SKM-1 treated with dmso at 0.1 percent for 144 hours (cell line): ENCODE results near the gene HSPA4.
A peak's percentile ranks its signal among the peaks of the same experiment; 100 is the strongest.
"Not testable (repeated sequence)": the region's sequence is repeated elsewhere in the genome, so short reads cannot be mapped to it uniquely, and the experiment has no call there.

Experiments
- DNase-seq: peaks from one replicate; lab custom pipeline; 2025; ENCODE audit not compliant: unreplicated experiment; lab: John Stamatoyannopoulos, UW

Gene HSPA4

DNA sequence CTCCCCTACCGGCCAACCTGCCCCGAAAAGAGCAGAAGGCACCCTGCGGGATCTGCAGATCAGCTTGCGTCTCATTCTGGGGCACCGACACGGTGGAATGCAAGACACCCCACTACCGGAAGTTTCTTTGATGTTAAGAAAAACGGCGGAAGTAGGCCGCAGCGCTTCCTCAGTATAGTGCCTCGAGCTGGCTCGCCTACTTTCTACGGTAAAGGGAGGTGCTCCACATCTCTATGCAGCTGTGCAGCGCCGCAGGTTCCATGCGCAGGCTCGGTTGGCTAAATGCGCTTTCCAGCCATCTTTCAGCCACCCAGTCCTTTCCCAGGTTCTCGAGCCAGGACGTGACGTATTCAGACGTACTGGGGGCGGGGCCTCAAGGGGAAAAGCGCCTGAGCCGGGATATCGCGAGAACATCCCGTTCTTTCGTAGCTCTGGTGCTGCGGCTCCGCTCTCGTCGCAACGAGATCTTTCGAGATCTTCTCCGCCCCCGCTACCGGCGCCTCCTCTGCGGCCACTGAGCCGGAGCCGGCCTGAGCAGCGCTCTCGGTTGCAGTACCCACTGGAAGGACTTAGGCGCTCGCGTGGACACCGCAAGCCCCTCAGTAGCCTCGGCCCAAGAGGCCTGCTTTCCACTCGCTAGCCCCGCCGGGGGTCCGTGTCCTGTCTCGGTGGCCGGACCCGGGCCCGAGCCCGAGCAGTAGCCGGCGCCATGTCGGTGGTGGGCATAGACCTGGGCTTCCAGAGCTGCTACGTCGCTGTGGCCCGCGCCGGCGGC is at the start of gene HSPA4:
Gene HSPA4, plus strand, starts transcription at position 472 of the 775 bp plus-strand sequence. Its CDS starts 238 bp downstream, at position 710.
- DNase-seq: peak; percentile 94

DNA sequence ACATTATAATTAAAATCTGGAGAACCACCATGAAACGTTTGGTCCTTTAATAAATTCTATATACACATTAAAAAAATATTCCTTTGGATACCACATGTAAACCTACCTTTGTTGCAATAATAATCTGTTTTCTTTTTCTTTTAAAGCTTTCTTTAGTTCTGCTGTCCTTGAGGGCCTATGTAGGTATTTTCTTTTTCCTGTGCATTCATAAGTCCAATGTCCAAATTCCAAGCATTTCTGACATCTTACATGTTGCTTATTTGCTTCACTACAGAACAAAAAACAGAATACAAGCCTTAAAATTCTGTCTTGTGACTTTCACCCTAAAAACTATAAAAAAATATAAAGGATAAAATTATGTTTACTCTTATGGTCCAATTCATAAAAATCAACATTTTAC is 45.2 kb upstream of the HSPA4 start:
- no peak for DNase-seq

DNA sequence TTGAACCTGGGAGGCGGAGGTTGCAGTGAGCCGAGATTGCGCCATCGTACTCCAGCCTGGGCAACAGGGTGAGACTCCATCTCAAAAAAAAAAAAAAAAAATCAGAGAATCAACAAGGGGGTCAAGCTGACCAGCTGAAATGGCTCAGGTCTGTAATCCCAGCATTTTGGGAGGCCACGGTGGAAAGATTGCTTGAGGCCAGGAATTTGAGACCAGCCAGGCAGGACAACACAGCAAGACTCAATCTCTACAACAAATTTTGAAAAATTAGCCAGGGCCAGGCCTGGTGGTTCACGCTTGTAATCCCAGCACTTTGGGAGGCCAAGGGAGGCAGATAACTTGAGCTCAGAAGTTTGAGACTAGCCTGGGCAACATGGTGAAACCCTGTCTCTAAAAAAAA is 43.4 kb upstream of the HSPA4 start:
- not testable (repeated sequence) for DNase-seq

DNA sequence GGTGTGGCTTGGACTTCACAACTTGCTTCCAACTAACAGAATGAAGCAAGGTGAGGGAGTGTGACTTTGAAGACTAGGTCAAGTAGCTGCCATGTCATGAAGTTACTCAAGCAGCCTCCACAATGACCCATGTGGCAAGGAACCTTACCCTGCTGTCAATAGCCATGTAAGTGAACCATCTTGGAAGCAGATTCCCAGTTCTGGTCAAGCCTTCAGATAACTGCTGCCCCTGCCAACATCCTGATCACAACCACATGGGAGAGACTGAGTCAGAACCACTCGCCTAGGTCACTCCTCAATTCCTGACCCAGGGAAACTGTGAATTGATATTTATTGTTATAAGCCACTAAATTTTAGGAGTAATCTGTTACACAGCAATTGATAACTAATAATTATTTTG is 36.3 kb upstream of the HSPA4 start:
- no peak for DNase-seq

DNA sequence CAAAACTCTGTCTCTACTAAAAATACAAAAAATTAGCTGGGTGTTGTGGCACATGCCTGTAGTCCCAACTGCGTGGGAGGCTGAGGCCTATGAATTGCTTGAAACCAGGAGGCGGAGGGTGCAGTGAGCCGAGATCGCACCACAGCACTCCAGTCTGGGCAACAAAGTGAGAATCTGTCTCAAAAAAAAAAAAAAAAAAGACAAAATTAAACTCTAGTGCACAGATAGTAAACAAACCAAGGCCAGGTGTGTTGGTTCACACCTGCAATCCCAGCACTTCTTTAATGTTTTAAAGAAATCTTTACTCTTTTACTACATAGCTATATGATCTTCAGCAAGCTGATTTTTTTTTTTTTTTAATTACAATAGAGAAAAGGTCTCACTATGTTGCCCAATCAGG is 33.8 kb upstream of the HSPA4 start:
- no peak for DNase-seq

DNA sequence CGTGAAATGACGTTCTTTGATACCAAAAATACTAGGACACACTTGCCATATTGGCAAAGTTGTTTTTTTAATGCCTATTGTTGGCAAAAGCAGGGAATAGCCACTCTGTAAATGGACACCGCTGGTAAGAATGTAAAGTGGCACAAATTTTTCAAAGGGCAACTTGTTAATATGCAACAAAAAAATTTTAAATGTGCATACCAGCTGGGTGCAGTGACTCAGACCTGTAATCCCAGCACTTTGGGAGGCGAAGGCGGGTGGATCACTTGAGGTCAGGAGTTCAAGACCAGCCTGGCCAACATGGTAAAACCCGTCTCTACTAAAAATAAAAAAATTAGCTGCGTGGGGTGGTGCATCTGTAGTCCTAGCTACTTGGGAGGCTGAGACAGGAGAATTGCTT is 32.3 kb upstream of the HSPA4 start:
- DNase-seq: not testable (repeated sequence)

DNA sequence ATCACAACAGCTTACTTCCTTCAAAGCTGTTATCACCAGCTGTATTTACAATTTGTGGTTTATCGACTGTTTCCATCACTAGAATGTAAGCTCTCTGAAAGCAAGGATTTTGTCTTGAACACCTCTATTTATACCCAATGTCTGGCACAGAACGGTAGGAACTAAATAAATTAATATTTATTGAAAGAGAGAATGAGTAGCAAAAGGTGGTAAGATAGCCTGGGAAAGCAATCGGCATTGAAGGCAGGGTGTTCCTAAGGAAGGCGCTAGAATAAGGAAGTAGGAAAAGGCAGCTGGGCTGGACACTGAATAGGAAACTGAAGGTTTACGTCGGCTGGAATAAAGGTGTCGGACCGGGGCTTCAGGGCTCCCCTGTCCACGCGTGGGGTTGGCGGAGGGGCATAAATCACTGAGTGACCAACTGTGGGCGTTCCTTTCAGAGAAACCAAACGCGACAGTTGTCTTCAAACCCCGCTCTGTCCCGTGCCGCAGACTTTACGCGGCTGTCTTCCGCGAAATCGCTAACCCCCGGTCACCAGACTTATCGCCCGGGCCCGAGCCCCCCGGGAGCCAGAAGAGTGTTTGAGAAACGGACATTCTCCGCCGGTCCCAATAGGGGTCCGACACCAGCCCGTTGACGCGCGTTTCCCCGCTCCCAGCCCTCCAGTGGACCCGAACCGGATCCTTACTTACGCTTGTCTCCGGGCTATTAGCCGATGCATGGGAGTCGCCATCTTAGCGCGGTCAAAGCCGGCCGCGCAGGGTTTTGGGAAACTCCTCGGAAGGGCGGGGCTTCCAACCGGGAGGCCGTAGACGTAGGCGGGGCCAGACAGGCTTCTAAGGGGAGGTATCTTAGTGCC is 25.8 kb upstream of the HSPA4 start, which contains the start of gene ZCCHC10:
Gene ZCCHC10, minus strand, starts transcription at position 746 of the 860 bp plus-strand sequence. Its CDS starts 12 bp downstream, at position 734.
- peak; percentile 85 for DNase-seq

DNA sequence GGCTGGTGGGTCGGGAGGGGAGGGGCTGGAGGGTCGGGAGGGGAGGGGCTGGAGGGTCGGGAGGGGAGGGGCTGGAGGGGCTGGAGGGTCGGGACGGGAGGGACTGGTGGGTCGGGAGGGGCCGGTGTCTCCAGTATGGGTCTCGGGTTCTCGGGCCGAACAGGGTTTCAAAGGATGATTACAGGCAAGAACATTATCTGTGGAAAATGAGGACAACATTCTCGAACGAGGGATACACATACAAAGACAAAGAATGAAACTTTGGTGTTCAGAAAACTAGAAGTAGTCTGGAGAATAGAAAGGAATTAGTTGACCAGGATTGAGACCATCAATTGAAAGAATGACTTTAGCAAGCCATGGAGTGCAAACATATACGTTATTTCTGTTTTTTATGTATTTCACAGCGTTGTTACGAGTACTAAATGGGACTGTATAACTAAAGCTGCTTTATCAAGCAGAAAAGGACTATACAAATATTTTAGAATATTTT is 25.1 kb upstream of the HSPA4 start:
- no peak for DNase-seq

DNA sequence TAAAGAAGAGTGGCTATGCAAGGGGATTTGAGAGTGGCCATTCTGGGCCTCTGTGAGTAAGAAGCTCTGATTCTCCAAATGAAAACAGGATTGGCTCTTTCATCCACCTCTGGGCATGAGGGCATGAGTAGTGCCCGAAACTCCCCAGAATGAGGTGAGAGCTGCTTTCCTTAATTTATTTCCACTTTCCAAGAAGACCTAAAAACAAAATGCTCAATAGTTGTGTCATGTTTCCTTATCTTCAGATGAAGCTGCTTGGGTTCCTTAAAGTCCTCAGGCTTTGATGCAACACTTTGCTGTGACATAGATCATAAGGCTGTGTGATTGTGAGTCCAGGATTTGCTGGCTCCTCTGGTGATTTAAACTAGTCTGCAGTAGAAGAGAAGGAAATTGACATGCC is 22.4 kb upstream of the HSPA4 start:
- DNase-seq: no peak

DNA sequence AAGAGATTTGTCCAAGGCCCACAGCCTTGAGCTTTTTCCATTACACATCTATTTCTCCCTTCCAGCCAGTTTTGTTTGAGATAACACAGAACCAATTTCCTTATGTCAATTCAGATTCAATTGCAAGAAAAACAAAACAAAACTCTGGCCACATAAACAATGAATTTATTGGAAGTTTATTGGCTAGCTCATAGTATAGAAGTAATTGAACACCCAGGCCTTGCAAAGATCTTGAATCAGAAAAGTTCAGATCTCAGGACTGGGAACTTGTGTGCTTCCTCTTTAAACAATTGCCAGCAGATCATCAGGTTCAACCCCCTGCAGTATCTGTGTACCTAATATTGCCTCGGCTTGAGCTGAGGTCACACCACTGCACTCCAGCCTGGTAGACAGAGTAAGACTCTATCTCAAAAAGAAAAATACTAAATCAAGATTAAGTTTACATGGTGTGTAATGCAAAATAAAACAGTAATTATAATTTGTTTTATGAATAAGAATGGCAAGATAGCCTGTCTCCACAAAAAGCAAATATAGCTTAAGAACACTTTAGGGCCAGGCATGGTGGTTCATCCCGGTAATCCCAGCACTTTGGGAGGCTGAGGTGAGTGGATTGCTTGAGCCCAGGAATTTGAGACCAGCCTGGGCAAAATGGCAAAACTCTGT is 21.3 kb upstream of the HSPA4 start:
- DNase-seq: no peak

DNA sequence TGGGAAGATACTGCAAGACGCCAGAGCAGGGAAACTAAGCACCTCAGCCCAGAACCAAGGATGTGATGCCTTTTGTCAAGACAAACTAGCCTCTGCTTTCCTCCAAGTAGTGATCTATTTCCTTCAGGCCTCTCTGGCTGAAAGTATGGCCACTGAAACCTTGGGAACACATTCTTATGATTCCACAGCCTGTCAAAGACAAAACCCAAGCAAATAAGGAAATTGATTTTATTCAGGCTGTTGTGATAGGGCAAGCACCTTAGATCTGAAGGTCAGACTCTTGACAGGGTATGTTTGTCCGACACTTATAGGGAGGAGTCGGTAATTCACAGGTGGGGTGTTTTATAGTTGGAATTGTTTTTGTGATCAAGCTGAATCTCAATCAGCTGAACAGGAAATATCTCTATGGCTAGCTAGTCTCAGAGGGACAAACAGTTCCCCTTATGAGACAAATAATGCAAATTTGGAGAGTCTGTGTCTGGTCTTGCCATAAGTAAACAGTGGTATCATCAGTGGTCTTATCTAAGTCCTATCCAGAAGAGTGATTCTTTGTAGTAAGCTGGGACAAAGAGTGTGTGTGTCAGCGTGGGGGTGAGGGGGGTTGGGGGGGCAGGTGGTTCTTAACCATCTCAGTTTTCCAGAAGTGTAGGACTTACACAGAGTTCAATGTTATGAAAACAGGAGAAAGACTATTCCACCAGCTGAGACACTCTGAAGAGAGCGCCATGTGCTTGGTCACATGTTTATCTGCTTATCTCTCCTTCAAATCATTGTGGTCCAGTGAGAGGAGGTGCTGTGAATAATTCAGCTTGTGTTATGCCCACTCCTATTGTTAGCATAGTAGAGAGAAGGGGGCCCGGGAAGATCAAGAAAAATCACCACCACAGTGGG is 18.7 kb upstream of the HSPA4 start:
- no peak for DNase-seq

DNA sequence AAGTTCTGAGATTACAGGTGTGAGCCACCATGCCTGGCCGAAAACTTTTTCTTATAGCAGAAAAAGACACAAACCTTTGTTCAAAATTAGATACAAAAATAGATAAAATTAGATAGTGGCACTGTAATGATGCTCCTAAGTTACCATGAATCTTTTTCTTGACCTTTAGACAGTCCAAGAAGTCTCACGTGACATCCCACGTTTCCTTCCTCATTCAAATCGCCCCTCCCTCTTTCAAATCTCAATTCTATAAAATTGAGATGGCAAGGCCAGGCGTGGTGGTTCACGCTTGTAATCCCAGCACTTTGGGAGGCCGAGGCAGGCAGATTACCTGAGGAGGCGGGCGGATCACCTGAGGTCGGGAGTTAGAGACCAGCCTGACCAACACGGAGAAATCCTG is 17.7 kb upstream of the HSPA4 start:
- no peak for DNase-seq

DNA sequence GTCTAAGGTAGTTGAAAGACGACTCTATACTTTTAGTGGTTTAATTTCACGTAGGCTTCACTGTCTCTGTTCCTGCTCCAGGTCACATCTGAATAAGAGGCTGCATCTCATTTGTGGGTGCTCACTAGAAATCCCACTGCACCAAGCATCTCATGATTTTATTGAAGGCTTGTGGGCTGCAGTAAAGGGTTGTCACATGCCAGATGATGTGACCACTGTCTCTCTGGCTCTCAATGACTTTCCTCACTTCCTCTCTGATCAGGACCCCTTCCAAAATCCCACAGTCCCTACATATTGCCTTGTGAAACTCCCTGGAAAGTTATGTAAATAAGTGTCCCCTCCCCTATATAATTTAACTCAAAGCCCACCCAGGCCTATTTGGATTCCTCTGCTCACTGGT is 16.6 kb upstream of the HSPA4 start:
- DNase-seq: no peak

DNA sequence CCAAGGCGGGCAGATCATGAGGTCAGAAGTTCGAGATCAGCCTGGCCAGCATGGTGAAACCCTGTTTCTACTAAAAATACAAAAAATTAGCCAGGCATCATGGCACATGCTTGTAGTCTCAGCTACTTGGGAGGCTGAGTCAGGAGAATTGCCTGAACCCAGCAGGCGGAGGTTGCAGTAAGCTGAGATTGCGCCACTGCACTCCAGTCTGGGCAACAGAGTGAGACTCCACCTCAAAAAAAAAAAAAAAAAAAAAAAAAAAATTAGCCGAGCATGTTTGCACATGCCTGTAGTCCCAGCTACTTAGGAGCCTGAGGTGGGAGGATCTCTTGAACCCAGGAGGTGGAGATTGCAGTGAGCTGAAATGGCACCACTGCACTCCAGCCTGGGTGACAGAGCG is 15.1 kb upstream of the HSPA4 start:
- not testable (repeated sequence) for DNase-seq

DNA sequence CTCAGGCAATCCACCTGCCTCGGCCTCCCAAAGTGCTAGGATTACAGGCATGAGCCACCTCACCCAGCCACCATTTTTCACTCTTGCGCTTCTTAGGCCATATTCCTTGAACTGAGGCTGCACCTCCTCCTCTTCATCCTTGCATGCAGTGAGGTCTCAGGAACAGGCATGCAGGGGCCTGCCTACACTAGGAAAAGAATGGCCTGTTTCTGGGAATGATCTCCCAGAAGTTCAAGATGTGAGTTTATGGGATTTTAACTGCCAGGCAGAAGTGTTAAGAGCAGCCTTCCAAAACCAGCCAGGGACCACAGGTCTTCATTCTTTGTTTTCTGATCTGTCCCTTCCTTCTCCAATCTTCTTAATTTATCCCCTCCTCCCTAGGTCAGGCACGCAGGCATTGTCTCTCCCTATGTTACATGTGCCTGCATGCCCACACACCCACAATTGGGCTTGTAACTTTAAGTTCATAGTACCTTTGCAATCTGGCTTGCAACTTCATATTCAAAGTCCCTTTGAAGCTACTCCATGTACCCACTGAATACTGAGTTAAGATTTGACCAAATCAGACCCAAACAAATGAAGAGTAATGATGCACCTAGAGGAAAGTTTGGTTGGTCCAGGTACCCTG is 10.5 kb upstream of the HSPA4 start:
- DNase-seq: no peak

DNA sequence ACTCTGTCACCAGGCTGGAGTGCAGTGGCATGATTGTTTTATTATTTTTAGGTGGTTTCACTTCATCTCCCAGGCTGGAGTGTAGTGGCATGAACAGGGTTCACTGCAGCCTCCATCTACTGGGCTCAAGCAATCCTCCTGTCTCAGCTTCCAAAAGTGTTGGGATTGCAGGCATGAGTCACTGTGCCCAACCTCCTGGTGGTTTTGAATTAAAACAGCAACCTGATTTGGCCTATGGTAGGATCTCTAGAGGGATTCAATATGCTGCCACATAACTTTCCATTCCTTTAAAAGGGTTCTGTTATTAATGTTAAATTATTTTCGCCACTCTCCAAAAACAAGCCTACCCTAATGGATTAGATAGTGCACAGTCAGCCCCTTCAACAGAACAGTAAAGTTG is 9.9 kb upstream of the HSPA4 start:
- DNase-seq: no peak

DNA sequence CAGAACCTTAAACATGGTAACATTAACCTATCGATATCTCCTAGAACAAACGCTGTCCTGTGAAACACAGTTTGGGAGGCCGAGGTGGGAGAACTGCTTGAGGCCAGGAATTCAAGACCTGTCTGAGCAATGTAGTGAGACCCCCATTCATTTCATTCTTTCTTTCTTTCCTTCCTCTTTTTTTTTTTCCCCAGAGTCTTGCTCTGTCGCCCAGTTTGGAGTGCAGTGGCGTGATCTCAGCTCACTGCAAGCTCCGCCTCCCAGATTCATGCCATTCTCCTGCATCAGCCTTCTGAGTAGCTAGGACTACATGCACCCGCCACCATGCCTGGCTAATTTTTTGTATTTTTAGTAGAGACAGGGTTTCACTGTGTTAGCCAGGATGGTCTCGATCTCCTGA is 5.3 kb upstream of the HSPA4 start:
- DNase-seq: not testable (repeated sequence)

DNA sequence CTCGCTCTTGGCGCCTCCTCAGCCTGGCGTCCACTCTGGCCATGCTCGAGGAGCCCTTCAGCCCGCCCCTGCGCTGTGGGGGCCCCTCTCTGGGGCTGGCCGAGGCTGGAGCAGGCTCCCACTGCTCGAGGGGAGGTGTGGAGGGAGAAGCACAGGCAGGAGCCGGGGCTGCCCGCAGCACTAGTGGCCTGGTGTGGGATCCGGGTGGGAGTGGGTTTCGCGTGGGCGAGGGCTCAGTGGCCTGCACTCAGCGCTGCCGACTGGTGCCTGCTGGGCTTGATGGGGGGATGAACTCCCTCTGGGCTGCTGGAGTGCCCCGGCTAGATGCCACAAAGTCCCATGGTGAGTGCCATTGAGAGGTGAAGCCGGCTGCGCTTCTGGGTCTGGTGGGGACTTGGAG is 4.4 kb upstream of the HSPA4 start:
- no peak for DNase-seq

DNA sequence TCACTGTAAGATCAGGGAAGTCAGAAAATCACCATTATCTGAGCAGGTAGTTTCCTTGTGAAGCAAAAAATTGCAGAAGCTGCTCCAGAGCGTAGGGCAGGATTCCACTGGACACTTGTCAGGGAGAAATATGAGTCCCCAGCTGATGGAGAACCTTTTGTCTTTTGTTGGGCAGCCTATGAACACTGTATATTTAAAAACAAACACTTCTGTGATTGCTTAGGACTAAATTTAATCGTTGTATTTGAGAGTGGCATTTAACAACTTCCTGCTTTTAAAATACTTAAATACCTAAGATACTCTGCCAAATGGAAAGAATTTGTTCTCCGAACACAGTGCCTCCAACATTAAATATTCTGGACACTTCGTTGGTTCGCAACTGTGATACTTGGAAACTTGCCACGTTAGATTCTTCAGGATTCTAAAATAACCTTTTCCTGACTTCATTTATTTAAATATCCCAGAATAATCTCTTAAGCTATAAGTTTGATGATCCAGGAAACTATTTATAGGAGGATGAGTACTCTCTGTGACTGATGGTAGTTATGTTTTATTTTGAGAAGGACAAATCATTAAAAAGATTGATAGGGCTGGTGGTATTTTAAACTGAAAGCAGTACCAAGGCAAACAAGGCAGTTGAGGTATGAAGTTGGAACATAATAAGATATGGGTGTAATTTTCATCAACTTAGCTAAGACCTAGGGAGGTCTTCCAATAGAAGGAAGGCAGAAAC is 2.7 kb upstream of the HSPA4 start:
- no peak for DNase-seq
